HS-27A (cell line): ENCODE data around the gene HIVEP3.

Source experiments
- DNase-seq: peaks from one replicate; pipeline ENCODE4 v3.0.0-alpha.2; 2012; ENCODE audit warnings: low read depth, missing footprints

The HIVEP3 gene

GRCh38 chr1:41811051-41811795 lies 107.5 kb downstream of the HIVEP3 start:
- DNase-seq: no peak

- DNase-seq: no peak
These were observed 108.3 kb downstream of the HIVEP3 start for GRCh38 chr1:41810446-41810845.

GRCh38 chr1:41809692-41810091 lies 109.0 kb downstream of the HIVEP3 start:
- no peak for DNase-seq

- DNase-seq: no peak
These were observed 111.3 kb downstream of the HIVEP3 start for GRCh38 chr1:41807390-41807789.

- no peak for DNase-seq
These were observed 112.1 kb downstream of the HIVEP3 start for GRCh38 chr1:41806472-41807155.

GRCh38 chr1:41805771-41806471 lies 112.8 kb downstream of the HIVEP3 start:
- DNase-seq: no peak

- DNase-seq: no peak
These were observed 114.5 kb downstream of the HIVEP3 start for GRCh38 chr1:41804176-41804575.

GRCh38 chr1:41803656-41804055 lies 115.1 kb downstream of the HIVEP3 start:
- DNase-seq: no peak

- DNase-seq: no peak
These were observed 115.9 kb downstream of the HIVEP3 start for GRCh38 chr1:41802532-41803501.

- DNase-seq: no peak
These were observed 118.4 kb downstream of the HIVEP3 start for GRCh38 chr1:41800311-41800829.

- no peak for DNase-seq
These were observed 119.0 kb downstream of the HIVEP3 start for GRCh38 chr1:41799723-41800122.

GRCh38 chr1:41799205-41799604 lies 119.5 kb downstream of the HIVEP3 start:
- DNase-seq: no peak

GRCh38 chr1:41795205-41795762 lies 123.4 kb downstream of the HIVEP3 start:
- no peak for DNase-seq

- DNase-seq: no peak
These were observed 124.7 kb downstream of the HIVEP3 start for GRCh38 chr1:41794031-41794430.

GRCh38 chr1:41792485-41792770 lies 126.3 kb downstream of the HIVEP3 start:
- DNase-seq: no peak

GRCh38 chr1:41791667-41792484 lies 126.8 kb downstream of the HIVEP3 start:
- DNase-seq: no peak

GRCh38 chr1:41790351-41790750 lies 128.4 kb downstream of the HIVEP3 start:
- DNase-seq: no peak

- no peak for DNase-seq
These were observed 128.9 kb downstream of the HIVEP3 start for GRCh38 chr1:41789661-41790330.

- DNase-seq: no peak
These were observed 130.3 kb downstream of the HIVEP3 start for GRCh38 chr1:41788427-41788826.
